NK-92 (cell line): ENCODE results near the gene PCDHA1.
"Not testable (repeated sequence)": the region's sequence is repeated elsewhere in the genome, so short reads cannot be mapped to it uniquely, and the experiment has no call there.

Experiments used
- DNase-seq: peaks from one replicate; lab custom pipeline; 2025; ENCODE audit not compliant: unreplicated experiment; lab: John Stamatoyannopoulos, UW

The PCDHA1 gene

DNA sequence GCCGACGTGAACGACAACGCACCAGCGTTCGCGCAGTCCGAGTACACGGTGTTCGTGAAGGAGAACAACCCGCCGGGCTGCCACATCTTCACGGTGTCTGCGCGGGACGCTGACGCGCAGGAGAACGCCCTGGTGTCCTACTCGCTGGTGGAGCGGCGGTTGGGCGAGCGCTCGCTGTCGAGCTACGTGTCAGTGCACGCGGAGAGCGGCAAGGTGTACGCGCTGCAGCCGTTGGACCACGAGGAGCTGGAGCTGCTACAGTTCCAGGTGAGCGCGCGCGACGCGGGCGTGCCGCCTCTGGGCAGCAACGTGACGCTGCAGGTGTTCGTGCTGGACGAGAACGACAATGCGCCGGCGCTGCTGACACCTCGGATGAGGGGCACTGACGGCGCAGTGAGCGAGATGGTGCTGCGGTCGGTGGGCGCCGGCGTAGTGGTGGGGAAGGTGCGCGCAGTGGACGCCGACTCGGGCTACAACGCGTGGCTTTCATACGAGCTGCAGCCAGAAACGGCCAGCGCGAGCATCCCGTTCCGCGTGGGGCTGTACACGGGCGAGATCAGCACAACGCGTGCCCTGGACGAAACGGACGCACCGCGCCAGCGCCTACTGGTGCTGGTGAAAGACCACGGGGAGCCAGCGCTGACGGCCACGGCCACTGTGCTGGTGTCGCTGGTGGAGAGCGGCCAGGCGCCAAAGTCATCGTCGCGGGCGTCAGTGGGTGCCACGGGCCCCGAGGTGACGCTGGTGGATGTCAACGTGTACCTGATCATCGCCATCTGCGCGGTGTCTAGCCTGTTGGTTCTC, 64.1 kb downstream of the PCDHA1 start:
- DNase-seq, result not testable (repeated sequence)

DNA sequence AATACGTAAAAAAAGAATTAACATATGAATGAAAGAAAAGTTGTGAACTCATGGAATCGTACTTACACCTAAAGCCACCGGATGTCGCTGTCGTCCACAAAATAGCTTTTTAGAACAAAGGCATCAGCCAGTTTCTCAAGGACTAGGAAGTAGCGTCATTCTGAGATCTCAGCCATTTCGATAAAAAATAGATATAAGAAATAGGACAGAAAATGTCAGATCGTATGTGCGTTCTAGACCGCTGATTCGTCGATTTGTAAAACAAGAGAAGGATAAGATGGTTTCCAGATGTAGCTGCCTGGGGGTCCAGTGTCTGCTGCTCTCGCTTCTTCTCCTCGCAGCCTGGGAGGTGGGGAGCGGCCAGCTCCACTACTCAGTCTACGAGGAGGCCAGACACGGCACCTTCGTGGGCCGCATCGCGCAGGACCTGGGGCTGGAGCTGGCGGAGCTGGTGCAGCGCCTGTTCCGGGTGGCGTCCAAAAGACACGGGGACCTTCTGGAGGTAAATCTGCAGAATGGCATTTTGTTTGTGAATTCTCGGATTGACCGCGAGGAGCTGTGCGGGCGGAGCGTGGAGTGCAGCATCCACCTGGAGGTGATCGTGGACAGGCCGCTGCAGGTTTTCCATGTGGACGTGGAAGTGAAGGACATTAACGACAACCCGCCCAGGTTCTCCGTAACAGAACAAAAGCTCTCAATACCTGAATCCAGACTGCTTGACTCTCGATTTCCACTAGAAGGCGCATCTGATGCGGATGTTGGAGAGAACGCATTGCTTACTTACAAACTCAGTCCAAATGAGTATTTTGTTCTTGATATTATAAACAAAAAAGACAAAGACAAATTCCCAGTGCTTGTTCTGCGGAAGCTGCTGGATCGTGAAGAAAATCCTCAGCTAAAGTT, 70.1 kb downstream of the PCDHA1 start, which contains the start of gene PCDHA10:
PCDHA10 (plus strand) TSS at position 126 of the 903 bp plus-strand sequence; CDS start at position 278, 152 bp downstream.
- no peak for DNase-seq

DNA sequence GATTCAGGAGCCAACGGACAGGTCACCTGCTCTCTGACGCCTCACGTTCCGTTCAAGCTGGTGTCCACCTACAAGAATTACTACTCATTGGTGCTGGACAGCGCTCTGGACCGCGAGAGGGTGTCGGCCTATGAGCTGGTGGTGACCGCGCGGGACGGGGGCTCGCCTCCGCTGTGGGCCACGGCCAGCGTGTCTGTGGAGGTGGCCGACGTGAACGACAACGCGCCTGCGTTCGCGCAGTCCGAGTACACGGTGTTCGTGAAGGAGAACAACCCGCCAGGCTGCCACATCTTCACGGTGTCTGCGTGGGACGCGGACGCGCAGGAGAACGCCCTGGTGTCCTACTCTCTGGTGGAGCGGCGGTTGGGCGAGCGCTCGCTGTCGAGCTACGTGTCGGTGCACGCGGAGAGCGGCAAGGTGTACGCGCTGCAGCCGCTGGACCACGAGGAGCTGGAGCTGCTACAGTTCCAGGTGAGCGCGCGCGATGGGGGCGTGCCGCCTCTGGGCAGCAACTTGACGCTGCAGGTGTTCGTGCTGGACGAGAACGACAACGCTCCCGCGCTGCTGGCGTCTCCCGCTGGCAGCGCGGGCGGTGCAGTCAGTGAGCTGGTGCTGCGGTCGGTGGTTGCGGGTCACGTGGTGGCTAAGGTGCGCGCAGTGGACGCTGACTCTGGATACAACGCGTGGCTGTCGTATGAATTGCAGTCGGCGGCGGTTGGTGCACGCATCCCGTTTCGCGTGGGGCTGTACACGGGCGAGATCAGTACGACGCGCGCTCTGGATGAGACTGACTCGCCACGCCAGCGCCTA, 71.4 kb downstream of the PCDHA1 start:
- DNase-seq, result no peak

DNA sequence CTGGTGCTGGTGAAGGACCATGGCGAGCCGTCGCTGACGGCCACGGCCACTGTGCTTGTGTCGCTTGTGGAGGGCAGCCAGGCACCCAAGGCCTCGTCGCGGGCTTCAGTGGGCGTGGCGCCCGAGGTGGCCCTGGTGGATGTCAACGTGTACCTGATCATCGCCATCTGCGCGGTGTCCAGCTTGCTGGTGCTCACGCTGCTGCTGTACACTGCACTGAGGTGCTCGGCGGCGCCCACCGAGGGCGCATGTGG, 72.0 kb downstream of the PCDHA1 start:
- no peak for DNase-seq

DNA sequence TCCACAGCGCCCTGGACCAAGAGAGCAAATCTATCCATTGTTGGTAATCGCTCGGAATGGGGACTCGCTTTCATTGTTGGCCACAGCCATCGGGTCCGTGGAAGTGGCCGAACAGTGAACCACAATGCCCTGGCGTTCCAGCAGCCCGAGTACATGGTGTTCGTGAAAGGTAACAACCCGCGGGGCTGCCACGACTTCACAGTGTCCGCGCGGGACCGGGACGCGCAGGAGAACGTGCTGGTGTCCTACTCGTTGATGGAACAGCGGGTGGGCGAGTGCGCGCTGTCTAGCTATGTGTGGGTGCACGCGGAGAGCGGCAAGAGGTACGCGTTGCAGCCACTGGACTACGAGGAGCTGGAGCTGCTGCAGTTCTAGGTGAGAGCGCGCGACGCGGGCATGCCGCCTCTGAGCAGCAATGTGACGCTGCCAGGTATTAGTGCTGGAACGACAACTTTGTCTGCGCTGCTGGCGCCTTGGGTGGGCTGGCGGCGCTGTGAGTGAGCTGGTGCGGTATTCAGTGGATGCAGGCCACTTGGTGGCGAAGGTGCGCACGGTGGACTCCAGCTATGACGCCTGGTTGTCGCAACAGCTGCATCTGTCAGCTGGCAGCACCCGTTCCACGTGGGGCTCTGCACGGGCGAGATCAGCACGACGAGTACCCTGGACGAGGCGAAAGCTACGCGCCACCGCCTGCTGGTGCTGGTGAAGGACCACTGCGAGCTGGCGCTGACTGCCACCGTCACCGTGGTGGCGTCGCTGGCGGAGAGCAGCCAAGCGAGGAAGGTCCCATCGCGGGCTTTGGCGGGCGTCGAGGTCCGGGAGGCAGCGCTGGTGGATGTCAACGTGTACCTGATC, 76.7 kb downstream of the PCDHA1 start:
- DNase-seq, result no peak

GRCh38 chr5:140868721-140869554, 83.0 kb downstream of the PCDHA1 start, which contains the start of gene PCDHA11:
PCDHA11 (plus strand) TSS chr5:140868957; CDS start chr5:140869104, 147 bp downstream.
- no peak for DNase-seq

- DNase-seq, result no peak
These were observed 83.6 kb downstream of the PCDHA1 start for GRCh38 chr5:140869555-140869886.

GRCh38 chr5:140870221-140871201, 84.6 kb downstream of the PCDHA1 start:
- DNase-seq, result no peak

- no peak for DNase-seq
These were observed 89.4 kb downstream of the PCDHA1 start, which contains the start of gene PCDHA12 for GRCh38 chr5:140875085-140876065. PCDHA12 (plus strand) TSS chr5:140875308; CDS start chr5:140875473, 165 bp downstream.

DNA sequence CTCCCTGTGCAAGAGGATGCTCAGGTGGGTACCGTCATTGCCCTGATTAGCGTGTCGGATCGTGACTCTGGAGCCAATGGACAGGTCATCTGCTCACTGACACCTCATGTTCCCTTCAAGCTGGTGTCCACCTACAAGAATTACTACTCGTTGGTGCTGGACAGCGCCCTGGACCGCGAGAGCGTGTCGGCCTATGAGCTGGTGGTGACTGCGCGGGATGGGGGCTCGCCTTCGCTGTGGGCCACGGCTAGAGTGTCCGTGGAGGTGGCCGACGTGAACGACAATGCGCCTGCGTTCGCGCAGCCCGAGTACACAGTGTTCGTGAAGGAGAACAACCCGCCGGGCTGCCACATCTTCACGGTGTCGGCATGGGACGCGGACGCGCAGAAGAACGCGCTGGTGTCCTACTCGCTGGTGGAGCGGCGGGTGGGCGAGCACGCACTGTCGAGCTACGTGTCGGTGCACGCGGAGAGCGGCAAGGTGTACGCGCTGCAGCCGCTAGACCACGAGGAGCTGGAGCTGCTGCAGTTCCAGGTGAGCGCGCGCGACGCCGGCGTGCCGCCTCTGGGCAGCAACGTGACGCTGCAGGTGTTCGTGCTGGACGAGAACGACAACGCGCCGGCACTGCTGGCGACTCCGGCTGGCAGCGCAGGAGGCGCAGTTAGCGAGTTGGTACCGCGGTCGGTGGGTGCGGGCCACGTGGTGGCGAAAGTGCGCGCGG, 90.8 kb downstream of the PCDHA1 start:
- not testable (repeated sequence) for DNase-seq

DNA sequence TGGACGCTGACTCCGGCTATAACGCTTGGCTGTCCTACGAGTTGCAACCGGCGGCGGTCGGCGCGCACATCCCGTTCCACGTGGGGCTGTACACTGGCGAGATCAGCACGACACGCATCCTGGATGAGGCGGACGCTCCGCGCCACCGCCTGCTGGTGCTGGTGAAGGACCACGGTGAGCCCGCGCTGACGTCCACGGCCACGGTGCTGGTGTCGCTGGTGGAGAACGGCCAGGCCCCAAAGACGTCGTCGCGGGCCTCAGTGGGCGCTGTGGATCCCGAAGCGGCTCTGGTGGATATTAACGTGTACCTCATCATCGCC, 91.3 kb downstream of the PCDHA1 start:
- DNase-seq, result no peak

GRCh38 chr5:140881889-140882590, 96.1 kb downstream of the PCDHA1 start, which contains the start of gene PCDHA13:
PCDHA13 (plus strand) TSS chr5:140882124; CDS start chr5:140882269, 145 bp downstream.
- DNase-seq, result no peak

- DNase-seq, result no peak
These were observed 96.6 kb downstream of the PCDHA1 start for GRCh38 chr5:140882591-140882899.

DNA sequence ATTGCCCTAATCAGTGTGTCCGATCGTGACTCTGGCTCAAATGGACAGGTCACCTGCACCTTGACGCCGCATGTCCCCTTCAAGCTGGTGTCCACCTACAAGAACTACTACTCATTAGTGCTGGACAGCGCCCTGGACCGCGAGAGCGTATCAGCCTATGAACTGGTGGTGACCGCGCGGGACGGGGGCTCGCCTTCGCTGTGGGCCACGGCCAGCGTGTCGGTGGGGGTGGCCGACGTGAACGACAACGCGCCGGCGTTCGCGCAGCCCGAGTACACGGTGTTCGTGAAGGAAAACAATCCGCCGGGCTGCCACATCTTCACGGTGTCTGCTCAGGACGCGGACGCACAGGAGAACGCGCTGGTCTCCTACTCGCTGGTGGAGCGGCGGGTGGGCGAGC, 97.4 kb downstream of the PCDHA1 start:
- DNase-seq, result no peak

GRCh38 chr5:140883927-140884697, 98.2 kb downstream of the PCDHA1 start:
- no peak for DNase-seq
